GM18907 (cell line): ENCODE measurements around the gene MPZ.
"Not testable (repeated sequence)": the region's sequence is repeated elsewhere in the genome, so short reads cannot be mapped to it uniquely, and the experiment has no call there.

ENCODE experiments used
- ATAC-seq: cut with Tn5 transposase; IDR thresholded peaks from one replicate; pipeline ENCODE4 v1.9.1; 2021; ENCODE audit warnings: mild to moderate bottlenecking, moderate library complexity; ENCODE audit not compliant: unreplicated experiment

Gene MPZ

GRCh38 chr1:161258439-161259344, 51.1 kb downstream of the MPZ start, which contains the start of gene PCP4L1:
TSS of gene PCP4L1 (plus strand) at chr1:161258745. CDS start at chr1:161258975, 230 bp downstream.
- ATAC-seq: peak; percentile 62

- ATAC-seq: not testable (repeated sequence)
Observed at GRCh38 chr1:161257109-161257508, 52.7 kb downstream of the MPZ start.

- ATAC-seq: not testable (repeated sequence)
Observed at GRCh38 chr1:161255955-161256520, 53.7 kb downstream of the MPZ start.

- ATAC-seq: not testable (repeated sequence)
Observed at GRCh38 chr1:161255302-161255701, 54.5 kb downstream of the MPZ start.
